GM21381 (cell line): ENCODE results near the gene SHD.
"Not testable (repeated sequence)": the region's sequence is repeated elsewhere in the genome, so short reads cannot be mapped to it uniquely, and the experiment has no call there.

ENCODE experiments used
- ATAC-seq: cut with Tn5 transposase; IDR thresholded peaks from one replicate; pipeline ENCODE4 v1.9.1; 2021; ENCODE audit warnings: mild to moderate bottlenecking, moderate library complexity; ENCODE audit not compliant: unreplicated experiment

The SHD gene

GRCh38 chr19:4326215-4326836, 47.3 kb downstream of the SHD start:
- ATAC-seq = no peak

- no peak for ATAC-seq
These were observed 47.8 kb downstream of the SHD start for GRCh38 chr19:4326837-4327251.

GRCh38 chr19:4327252-4327876, 48.3 kb downstream of the SHD start:
- ATAC-seq = no peak

- ATAC-seq = no peak
These were observed 48.8 kb downstream of the SHD start for GRCh38 chr19:4327877-4328242.

- ATAC-seq = peak; percentile 68
These were observed 49.4 kb downstream of the SHD start for GRCh38 chr19:4328243-4328990.

GRCh38 chr19:4328991-4329681, 50.1 kb downstream of the SHD start:
- not testable (repeated sequence) for ATAC-seq

GRCh38 chr19:4329858-4330257, 50.8 kb downstream of the SHD start:
- no peak for ATAC-seq

- ATAC-seq = no peak
These were observed 56.0 kb downstream of the SHD start for GRCh38 chr19:4334929-4335570.

- ATAC-seq = no peak
These were observed 58.9 kb downstream of the SHD start for GRCh38 chr19:4337906-4338440.

- no peak for ATAC-seq
These were observed 59.6 kb downstream of the SHD start, which contains the start of gene STAP2 for GRCh38 chr19:4338441-4339355. STAP2 (minus strand) TSS chr19:4338827; CDS start chr19:4338753, 74 bp downstream.
